22Rv1 (cell line): ENCODE data around the gene COPS7A.

ENCODE experiments used
- H3K27ac ChIP-seq: fragments of 450-650 bp; 2 replicates; pipeline ENCODE4 v1.5.1; 2017
- CTCF ChIP-seq: fragments of 450-650 bp; IDR thresholded peaks from 2 replicates; pipeline ENCODE4 v1.5.1; 2017; ENCODE audit warnings: mild to moderate bottlenecking
- ZFX ChIP-seq: fragments of 450-650 bp; IDR thresholded peaks from 2 replicates; pipeline ENCODE4 v1.6.1; 2017; ENCODE audit warnings: antibody characterized with exemption, borderline replicate concordance

The COPS7A gene

GRCh38 chr12:6778574-6779550, 55.0 kb downstream of the COPS7A start:
- peak overlapping the region; percentile 92 for H3K27ac ChIP-seq

GRCh38 chr12:6779708-6780432, 56.0 kb downstream of the COPS7A start:
- H3K27ac ChIP-seq: peak overlapping the region; percentile 92
- no peak for TF ChIP-seq CTCF
- no peak for TF ChIP-seq ZFX

More at GRCh38 chr12:6778574-6779550, 55.0 kb downstream of the COPS7A start:
- TF ChIP-seq CTCF (peak; percentile 99), ZFX (no peak)

GRCh38 chr12:6780573-6780972, 56.7 kb downstream of the COPS7A start:
- TF ChIP-seq CTCF (no peak), ZFX (no peak)
- no peak overlapping the region for H3K27ac ChIP-seq
